Activated CD8-positive, alpha-beta memory T cell treated with anti-CD3 and anti-CD28 coated beads for 4 hours (primary cell): Measurements from ENCODE around the gene MAP3K10.

Experiments
- DNase-seq, 2 donors: peaks; one replicate each; pipeline ENCODE4 v3.0.0-alpha.2; 2020; ENCODE audit warnings: low read depth in 2 of 2

The MAP3K10 gene

DNA sequence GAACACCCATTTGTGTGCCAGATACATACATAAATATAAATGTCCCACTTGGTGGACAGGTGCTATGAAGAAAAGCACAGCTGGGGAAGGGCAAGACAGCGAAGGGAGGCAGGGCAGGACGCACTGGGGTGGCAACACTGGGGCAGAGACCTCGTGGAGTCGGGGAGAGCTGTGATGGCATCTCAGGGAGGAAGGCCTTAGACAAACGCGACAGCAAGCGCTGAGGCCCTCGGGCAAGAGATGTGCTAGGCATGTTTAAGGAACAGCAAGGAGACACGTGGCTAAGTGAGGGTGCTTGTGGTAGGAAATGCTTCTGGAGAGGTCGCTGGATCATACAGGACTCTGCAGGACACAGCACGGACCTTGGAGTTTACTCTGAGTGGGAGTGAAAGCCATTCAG lies 58.6 kb downstream of the MAP3K10 start:
- no peak for DNase-seq

DNA sequence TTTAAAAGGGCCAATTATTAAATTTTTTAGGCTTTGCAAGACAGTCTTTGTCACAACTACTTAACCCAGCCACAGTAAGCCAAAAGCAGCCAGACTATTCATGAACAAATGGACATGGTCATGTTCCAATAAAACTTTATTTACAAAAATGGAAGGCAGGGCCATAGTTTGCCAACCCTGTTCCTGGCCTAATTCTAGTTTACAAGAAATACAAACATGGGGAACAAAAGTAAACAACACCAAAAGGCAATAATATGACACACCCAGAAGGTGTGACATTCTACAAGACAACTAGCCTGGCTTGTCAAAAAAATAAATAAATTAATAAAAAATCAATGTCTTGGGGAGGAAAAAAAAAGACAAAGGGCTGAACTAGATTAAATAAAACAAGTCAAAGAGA lies 60.0 kb downstream of the MAP3K10 start:
- DNase-seq, result no peak

DNA sequence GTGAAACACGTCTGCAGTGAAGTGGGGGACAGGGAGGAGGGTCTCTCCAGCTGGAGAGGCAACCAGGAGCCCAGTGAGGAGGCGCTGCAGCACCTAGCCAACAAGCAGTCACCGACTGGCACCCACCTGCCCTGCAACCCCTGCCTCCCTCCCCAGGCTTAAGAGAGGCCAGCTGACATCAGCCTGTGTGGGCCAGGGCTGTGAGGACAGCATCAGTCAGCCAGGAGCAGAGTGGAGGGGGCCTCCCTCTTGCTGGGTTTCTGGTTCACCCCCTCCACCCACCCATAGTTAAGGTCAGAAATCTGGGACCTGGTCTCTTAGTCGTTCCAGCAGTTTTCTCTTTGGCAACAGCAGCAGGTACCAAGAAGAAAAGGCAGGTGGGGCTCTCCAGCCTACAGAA lies 60.8 kb downstream of the MAP3K10 start:
- no peak for DNase-seq

DNA sequence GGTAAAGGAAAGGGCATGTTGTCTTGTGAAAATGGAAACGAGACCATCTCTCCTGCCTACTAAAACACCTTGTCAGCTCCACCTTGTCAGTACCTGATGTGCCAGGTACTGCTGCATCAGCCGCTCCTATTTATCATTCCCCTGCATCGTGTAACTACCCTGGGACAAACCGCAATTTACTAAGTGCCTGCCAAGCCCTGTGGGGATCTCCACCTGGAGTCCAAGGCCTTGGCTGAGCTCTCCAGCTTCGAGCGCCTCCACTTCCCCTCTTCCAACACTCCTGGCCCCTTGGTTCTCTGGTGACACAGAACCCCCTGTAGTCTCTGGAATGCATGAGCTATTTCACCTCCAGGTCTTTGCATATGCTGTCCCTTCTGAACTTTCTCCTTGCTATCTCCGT lies 61.2 kb downstream of the MAP3K10 start:
- no peak for DNase-seq

DNA sequence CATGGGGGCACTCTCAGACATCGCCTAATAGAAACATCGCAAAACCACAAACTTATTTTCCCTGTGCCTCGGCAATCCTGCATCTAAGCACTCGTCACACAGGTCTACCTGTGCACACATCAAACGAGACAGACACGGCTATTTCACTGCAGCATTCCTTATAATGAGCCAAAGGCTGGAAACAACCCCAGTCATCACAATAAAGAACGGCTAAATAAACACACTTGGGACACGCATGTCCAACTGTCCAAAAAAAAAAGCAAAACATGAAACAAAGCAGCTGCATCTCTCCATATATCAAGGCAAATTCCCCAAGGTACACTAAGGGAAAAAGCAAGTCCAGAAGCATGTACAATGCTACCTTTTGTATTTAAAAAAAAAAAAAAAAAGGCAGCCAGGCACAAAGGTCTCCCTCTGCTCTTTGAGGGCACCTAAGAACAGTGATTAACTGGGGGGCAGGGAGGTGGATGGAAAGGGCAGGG lies 62.4 kb downstream of the MAP3K10 start:
- no peak for DNase-seq

DNA sequence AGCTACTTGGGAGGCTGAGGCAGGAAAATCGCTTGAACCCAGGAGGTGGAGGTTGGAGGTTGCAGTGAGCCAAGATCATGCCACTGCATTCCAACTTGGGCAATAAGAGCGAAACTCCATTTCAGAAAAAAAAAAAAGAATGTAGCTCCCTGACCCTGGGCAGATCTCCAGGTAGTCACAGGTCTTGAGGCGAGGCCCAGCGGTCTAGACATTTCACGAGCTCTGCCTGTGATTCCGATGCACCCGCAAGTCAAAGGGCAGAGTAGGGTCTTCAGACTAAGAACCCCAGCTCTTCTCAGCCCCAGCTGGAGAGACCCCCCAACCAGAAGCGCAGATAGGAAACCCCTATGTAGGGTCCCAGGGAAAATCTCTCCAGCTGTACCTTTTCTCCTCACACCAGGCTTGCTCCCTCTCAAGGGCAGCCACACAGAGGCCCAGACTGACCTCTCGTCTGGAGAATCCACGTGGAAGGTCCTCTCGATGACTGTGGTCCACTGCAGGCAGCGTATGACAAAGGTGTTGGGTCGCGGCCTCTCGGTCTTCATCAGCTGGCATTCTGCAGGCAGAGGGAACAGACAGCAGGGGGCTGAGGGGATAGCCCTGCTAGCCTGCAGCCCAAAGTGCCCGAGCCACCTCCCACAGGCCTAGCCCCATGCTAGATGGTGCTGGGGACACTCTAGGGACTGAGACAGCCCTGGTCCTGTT lies 63.6 kb downstream of the MAP3K10 start:
- no peak for DNase-seq

DNA sequence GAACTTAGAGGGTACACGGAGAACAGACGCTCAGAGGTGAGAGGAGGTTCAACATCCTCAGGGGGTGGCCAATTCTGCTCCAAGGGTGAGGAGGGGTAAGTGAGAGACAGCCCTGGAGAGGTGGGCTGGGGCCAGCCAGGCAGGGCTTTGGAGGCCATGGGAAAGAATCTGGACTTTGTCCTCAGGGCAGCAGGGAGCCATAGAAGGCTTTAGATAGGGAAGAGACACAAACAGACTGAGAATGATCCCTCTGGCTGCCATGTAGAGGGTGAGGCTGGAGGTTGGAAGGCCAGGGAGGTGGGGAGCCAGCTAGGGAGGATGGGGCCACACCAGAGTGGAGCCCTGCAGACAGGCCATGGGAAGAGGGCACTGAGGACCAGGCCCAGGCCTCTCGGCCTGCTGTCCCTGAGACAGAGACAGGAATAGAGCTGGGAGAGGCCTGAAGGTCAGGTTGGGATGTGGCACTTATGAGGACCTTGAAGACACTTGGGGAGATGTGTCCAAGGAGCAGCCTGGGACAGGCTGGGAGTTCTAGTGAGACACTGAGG lies 64.5 kb downstream of the MAP3K10 start:
- no peak for DNase-seq

DNA sequence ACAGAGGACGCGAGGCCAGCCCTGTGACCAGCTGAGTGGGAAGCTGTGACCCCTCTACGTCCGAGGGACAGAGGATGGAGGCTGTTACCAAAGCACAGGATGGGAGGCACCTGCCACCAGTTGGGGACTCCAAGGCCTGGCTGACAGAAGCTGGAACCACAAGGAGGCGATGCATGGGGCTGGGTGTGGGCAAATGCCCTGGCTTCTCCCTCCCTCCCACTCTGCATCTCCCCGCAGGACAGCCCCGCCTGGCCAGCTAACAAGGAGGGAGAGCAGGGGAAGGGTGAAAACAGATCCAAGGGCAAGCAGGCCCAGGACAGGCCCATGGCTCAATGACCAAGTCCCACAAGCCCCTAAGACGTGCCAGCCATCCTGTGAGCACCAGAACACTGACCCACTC lies 65.3 kb downstream of the MAP3K10 start:
- no peak for DNase-seq

DNA sequence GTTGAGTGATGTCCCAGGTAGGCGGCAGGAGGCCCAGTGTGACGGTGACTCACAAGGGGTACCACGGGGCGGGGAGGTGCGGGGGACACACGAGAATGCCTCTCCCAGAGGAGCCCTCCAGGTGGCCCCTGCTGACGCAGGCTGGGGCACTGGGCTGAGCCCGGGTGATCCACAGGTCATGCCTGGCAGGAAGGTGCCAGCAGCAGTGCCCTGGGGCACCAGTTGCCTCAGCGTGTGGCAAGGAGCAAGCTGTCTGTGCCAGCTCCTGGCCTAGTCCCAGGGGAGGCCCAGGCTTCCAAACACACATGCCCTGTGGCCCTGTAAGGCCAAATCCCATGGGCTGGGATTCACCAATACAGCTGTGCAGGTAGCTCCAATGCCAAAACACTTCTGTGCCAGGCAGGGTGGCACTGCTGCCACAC lies 65.9 kb downstream of the MAP3K10 start:
- no peak for DNase-seq

DNA sequence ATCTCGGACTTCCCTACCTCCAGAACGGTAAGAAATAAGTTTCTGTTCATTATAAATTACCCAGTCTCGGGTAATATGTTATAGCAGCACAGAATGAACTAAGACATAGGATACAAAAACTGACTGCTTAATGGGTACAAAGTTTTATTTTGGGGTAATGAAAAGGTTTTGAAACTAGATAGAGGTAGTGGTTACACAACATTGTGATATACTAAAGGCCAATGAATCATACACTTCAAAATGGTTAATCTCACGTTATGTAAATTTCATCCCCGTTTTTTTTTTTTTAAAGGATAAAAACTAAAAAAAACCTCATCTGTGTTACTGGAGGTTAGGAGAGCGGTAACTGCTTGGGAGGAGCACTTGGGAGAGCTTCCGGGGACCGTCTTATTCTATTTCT lies 70.4 kb downstream of the MAP3K10 start:
- no peak for DNase-seq

DNA sequence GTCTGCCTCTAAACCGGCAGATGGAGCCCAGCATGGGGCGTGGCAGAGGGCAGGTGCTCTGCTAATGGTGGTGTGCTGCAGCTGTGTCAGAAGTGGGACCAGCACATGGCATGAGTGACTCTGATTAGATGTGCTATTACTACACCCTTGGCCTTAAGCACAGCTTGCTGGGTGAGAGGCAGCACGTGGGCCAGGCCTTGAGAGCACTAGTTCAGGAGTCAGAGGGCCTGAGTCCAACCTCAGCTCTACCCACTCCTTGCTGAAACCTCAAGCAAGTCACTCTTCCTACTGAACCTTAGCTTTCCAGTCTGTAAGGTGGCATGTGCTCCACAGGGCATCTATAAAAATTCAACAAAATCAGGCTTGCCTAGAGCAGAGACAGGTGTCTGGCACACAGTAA lies 71.2 kb downstream of the MAP3K10 start:
- no peak for DNase-seq

DNA sequence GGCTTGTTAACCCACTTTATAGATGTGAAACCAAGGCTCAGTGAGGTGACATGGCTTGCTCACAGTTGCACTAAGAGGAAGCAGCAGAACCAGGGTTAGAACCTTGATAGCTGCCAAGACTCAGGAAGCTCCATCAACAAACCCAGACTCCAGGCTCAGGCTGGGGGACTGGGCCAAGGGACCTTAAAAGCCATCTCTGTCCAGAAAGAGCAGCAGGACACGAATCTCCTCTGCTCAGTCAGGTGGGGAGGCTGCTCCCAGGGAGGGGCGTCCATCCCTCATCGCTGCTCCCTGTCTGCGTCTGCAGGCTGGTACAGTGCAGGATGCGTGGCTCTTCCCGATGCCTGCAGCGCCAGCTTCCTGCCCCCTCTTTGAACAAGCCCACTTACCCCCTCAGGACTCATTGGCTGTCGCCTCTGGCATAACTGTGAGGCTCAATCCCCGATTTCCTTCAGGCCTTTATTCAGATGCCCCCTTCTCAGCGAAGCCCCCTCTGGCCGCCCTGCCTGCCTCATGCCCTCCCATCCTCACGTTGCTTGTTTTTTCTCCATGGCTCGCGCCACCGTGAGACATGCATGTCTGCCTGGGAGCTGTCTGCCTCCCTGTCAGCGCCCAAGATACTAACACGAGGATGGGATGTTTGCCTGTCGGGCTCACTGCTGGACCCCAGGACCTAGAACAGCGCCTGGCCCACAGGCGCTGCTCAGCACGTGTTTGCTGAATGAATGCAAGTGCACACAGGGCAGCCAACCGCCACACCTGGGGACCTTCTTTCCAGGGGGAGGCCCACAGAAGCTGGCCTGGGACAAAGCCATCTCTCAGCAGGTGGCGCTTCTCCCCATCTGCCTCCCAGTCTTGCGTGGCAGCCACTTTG lies 72.5 kb downstream of the MAP3K10 start:
- DNase-seq, result no peak

DNA sequence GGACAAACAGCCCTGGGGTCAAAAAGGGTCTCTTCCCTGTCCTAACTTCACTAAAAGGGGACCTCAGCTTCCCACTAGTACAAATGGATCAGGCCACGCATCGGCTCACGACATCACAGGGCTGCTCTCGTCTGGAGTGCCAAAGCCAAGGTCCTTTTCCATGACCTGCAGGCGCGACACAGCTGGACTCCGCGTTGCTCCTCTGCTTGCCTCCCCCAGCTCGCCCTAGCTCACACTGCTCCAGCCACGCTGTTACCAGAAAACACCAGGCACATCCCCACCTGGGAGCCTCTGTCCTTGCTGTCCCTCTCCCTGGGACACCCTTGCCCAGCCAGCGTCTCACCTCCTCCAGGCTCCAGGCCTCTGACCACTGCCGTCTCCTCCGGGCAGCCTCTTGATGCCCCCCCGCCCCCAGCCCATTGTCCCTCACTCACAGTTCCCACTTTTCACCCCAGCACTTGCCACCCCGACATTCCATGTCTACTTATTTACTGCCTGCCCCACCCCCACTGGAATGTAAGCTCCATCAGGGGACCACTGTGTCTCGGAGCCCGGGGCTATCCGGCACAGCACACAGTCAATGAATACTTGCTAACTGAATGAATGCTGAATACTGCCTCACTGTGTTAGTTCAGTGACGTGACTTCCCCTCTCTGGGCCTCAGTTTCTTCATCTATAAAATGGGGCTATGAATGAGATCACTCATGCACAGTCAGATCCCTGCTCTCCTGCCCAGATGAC lies 73.3 kb downstream of the MAP3K10 start:
- DNase-seq, result no peak
